SH-SY5Y (cell line): Measurements from ENCODE around the gene OR52A1.

Experiments
- GATA2 ChIP-seq: IDR thresholded peaks from 2 replicates; pipeline ENCODE4 v1.6.1; 2011; ENCODE audit warnings: mild to moderate bottlenecking, low read depth, low read length
- GATA3 ChIP-seq: IDR thresholded peaks from 2 replicates; pipeline ENCODE4 v1.6.1; 2011; ENCODE audit warnings: low read depth, mild to moderate bottlenecking, low read length, moderate library complexity

GRCh38 chr11:5188201-5188600 lies 33.6 kb upstream of the OR52A1 start:
- TF ChIP-seq GATA2 (no peak), GATA3 (no peak)
